Measurements from ENCODE around the gene MLN. TPM values are rescaled to one million over a fixed set of nuclear protein-coding genes. Genes with fewer than 3 reads are reported as not detected.

Gene MLN
- total RNA-seq, 1 donor from 2014 or later: not detected

GRCh38 chr6:33816911-33817310, 13.1 kb upstream of the MLN start:
- DNase-seq (ENCODE audit: low spot score): no peak

- no peak for DNase-seq (ENCODE audit: low spot score)
These were observed 12.1 kb upstream of the MLN start for GRCh38 chr6:33815854-33816253.

GRCh38 chr6:33813990-33814985, 10.5 kb upstream of the MLN start:
- DNase-seq (ENCODE audit: low spot score): no peak

- no peak for DNase-seq (ENCODE audit: low spot score)
These were observed 9.6 kb upstream of the MLN start for GRCh38 chr6:33813246-33813904.

- DNase-seq (ENCODE audit: low spot score): no peak
These were observed 8.9 kb upstream of the MLN start for GRCh38 chr6:33812669-33813068.

GRCh38 chr6:33809594-33809993, 5.8 kb upstream of the MLN start:
- DNase-seq (ENCODE audit: low spot score): no peak

- no peak for DNase-seq (ENCODE audit: low spot score)
These were observed 4.9 kb upstream of the MLN start for GRCh38 chr6:33808641-33809180.

- no peak for DNase-seq (ENCODE audit: low spot score)
These were observed 3.8 kb upstream of the MLN start for GRCh38 chr6:33807606-33808005.

- DNase-seq (ENCODE audit: low spot score): no peak
These were observed 3.0 kb upstream of the MLN start for GRCh38 chr6:33806841-33807240.

- DNase-seq (ENCODE audit: low spot score): no peak
These were observed 1.4 kb downstream of the MLN start for GRCh38 chr6:33802186-33802958.

- DNase-seq (ENCODE audit: low spot score): no peak
These were observed 2.2 kb downstream of the MLN start for GRCh38 chr6:33801611-33802010.

- DNase-seq (ENCODE audit: low spot score): no peak
These were observed 3.4 kb downstream of the MLN start for GRCh38 chr6:33800248-33800969.

- DNase-seq (ENCODE audit: low spot score): no peak
These were observed 4.2 kb downstream of the MLN start for GRCh38 chr6:33799454-33800113.

GRCh38 chr6:33798343-33798848, 5.4 kb downstream of the MLN start:
- no peak for DNase-seq (ENCODE audit: low spot score)

- no peak for DNase-seq (ENCODE audit: low spot score)
These were observed 6.0 kb downstream of the MLN start for GRCh38 chr6:33797626-33798342.

GRCh38 chr6:33794910-33795623, 8.7 kb downstream of the MLN start:
- no peak for DNase-seq (ENCODE audit: low spot score)

GRCh38 chr6:33792981-33793380, 10.8 kb downstream of the MLN start:
- DNase-seq (ENCODE audit: low spot score): no peak

- no peak for DNase-seq (ENCODE audit: low spot score)
These were observed 12.2 kb downstream of the MLN start for GRCh38 chr6:33791620-33792019.

GRCh38 chr6:33790910-33791309, 12.9 kb downstream of the MLN start:
- no peak for DNase-seq (ENCODE audit: low spot score)

All from mesenteric fat pad (tissue), 1 donor.